ENCODE results near the gene MYO7A.

MYO7A gene

DNA sequence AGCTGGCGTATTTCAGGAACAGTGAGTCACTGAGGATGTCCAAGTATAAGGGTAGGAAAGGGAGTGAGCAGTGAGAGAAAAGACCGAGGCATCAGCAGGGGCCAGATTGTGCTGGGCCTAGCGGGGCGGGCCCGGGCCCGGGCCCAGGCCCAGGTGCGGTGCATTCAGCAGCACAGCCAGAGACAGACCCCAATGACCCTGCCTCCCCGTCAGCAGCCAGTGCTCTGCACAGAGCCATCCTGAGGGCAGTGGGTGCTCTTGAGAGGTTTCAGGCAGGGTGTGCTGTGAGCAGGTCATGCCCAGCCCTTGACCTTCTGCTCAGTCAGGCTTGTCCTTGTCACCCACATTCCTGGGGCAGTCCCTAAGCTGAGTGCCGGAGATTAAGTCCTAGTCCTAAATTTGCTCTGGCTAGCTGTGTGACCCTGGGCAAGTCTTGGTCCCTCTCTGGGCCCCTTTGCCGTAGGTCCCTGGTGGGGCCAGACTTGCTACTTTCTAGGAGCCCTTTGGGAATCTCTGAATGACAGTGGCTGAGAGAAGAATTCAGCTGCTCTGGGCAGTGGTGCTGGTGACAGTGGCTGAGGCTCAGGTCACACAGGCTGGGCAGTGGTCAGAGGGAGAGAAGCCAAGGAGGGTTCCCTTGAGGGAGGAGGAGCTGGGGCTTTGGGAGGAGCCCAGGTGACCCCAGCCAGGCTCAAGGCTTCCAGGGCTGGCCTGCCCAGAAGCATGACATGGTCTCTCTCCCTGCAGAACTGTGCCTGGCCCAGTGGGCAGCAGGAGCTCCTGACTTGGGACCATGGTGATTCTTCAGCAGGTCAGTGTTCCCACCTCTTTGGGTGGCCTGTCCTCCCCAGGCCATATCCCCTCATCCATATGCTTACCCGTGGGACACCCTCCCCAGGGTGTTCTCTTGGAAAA lies 2.1 kb downstream of the MYO7A start:
- DNase-seq: no peak

DNA sequence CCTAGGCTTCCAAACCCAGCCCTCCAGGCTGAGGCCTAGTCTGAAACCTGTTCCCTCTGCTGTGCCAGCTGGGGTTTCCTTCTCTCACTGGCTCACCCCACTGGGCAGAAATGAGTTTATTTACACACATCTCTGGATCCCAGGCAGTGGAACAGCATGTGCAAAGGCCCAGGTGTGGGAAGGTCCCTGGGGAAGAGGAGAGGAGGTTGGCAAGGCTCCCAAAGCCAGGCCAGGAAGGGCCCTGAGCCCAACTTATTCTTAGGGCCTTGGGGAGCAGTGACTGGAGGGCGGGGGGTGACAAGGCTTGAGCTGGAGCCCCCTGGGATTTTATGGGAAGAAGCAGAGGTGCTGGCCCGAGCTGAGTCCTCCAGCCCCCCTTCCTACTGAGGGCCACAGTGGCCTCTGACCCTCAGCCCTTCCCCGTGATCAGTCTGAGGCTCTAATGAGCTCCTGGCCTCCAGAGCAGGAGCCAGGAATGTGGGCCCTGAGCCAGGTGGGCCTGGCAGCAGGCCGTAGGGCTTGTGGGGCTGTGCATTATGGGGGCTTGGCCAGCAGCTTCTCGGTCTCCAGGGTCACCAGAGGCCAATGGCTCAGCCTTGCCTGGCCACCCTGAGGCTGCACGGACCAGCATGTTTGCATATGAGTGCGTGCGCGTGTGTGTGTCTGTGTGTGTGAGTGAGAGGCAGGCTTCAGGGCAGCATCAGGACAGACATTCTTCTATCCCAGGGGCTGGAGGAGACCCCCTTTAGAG lies 2.9 kb downstream of the MYO7A start:
- DNase-seq: peak; percentile 53

DNA sequence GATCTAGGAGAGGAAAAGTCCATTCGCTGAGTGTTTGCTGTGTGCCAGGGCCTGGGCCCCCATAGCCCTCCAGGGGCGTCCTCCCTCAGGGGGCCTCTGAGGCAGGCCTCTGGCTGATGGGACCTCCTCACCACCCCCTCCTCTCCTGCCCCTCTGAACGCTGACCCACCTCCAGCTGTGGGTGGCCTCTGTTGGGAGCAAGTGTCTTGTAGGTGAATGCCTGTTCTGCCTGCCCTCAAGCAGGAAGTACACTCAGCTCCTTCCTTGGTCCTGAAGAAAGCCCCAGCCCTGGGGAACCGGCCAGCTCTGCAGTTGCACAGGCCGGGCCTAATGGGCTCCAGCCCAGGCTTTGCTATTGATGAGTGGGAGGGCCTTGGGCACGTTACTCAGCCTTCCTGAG lies 3.5 kb downstream of the MYO7A start:
- no peak for DNase-seq

GRCh38 chr11:77135069-77135468 lies 7.0 kb downstream of the MYO7A start:
- DNase-seq: no peak

GRCh38 chr11:77136074-77136473 lies 8.0 kb downstream of the MYO7A start:
- DNase-seq: peak; percentile 32

DNA sequence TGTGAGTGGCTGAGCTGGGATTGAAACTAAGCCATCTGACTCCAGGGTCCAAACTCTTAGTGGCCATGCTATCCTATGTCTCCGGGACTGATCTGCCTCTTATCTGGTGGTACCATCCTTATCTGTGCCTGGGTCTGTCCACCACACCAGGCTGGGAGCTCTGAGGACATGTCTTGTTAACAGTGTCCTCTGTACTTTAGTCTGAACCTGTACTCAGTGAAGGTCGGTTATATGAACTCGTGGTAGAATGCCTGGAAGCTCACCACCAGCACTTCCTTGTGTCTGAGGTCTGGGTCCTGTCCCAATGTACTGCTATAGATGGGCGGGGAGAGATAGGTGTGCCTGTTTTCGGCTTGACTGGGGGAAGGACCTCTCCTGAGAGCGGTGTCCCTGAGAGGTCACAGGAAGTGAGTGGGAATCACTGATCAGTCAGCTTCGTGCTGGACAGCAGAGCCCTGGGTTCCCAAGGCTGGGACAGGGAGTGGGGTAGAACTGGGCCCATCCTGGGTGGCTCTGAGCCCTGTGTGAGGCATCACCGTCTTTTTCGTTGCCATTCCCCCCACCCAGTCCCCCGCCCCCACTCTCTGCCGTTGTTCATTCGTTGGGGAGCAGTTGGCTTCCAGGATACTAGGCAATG lies 8.9 kb downstream of the MYO7A start:
- no peak for DNase-seq

GRCh38 chr11:77137421-77137820 lies 9.4 kb downstream of the MYO7A start:
- no peak for DNase-seq

- DNase-seq: no peak
Observed at GRCh38 chr11:77138106-77138649, 10.1 kb downstream of the MYO7A start.

GRCh38 chr11:77139201-77139600 lies 11.2 kb downstream of the MYO7A start:
- DNase-seq: no peak

GRCh38 chr11:77140231-77140851 lies 12.3 kb downstream of the MYO7A start:
- peak; percentile 27 for DNase-seq

GRCh38 chr11:77141034-77141433 lies 13.0 kb downstream of the MYO7A start:
- DNase-seq: no peak

DNA sequence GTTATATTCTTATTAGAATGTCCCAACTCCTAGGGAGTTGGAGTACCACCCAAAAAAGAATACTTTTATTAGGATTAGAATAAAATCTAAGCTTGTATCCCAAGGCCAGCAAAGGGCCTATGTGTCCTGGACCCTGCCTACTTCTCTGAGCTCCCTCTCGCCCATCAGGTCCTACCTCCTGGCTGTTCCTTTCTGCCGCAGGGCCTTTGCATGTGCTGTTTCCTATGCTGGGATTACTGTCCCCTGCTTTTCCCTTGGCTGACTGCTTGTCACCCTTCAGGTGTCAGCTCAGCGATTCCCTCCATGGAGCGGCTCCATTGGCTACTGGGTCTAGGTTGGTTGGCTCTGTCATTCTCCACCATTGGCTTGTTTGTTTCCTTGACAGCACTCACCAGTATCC lies 13.4 kb downstream of the MYO7A start:
- DNase-seq: no peak

DNA sequence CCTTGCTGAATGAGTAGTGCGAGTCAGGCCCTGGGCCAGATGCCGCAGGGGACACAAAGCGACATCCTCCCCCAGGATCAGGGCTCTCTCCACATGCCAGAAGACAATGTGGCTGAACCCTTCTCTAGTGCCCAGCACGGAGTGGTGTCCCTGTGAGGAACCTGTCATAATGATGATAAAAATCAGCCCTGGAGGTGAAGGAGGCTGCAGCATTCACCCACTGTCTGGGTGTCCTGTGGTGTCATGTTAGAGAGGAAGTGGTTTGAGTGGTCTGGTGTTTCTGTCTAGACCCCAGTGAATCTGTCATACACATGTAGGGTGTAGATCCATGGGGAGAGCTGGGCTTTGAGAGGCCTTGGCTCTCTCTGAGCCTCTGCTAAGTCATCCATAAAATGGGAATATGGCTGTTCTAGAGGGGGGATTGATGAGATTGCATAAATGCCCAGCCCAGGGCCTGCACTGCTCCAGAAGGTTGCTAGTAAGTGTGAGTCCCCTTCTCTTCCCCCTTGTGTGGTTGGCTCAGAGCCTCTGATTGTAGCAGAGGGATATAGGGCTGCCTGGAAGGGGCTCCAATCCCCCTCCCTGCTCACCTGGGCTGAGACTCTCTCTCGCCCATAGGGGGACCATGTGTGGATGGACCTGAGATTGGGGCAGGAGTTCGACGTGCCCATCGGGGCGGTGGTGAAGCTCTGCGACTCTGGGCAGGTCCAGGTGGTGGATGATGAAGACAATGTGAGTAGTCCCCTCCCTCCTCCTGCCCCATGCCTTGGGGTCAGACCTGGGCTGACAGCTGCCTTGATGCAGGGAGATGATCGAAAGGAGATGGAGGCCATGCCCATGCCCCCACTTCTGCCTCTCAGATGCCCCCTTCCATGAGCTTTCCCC lies 14.3 kb downstream of the MYO7A start:
- DNase-seq: no peak

- DNase-seq: no peak
Observed at GRCh38 chr11:77143405-77144020, 15.5 kb downstream of the MYO7A start.

DNA sequence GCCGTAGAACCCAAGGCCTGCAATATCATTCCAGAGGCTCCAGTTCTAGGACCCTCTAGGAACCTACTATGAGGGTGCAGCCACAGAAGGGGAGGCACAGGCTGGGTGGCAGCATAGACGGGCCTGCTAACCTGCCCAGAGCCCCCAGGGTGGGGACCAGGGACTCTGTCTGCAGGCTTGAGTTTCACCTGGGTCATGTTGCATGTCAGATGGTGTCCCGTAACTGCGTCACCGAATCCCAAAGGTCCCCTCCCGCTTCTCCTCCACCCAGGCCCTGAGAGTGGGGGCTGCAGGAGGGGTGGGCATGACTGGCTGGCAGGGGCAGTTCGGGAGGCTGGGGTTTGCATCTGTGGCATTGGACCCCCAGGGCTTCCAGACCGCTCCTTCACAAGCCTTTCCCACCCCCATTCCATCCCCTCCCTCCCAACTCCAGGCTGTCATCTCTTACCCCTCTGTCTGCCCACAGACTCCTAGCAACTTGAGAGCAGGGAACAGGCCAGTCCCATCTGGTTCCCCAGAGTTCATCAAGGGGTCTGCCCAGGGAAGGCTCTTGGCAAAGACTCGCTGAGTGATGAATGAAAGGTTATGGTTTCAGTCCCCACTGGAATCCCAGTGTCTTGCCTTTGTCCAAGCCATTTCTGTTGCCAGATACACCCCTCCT lies 16.3 kb downstream of the MYO7A start:
- DNase-seq: no peak

DNA sequence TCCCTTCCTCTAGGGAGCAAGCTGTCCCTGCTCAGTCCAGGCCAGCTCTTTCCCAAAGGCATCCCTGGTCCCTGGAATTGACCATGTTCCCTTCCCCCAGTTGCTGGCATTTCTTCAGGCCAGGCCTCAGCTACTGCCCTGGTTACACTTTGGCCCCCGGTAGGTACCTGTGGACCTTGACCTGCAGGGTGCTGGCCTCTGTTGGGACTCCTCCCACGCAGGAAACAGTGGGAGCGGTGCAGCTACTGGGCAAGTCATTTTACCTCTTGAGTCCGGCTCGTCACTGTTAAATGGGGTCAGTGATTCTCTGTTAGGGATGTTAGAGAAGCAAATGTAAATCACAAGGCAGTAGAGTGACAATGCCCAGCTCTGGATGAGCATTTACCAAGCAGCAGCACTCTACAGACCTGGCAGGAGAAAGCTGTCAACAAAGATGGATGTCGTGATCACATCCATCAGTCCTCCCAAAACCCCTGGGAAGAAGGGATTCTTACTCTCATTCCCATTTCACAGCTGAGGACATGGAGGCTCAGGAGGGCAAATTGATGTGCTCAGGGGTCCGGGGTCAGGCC lies 16.9 kb downstream of the MYO7A start:
- DNase-seq: no peak

- no peak for DNase-seq
Observed at GRCh38 chr11:77146261-77147035, 18.4 kb downstream of the MYO7A start.

- no peak for DNase-seq
Observed at GRCh38 chr11:77147036-77147315, 18.9 kb downstream of the MYO7A start.

DNA sequence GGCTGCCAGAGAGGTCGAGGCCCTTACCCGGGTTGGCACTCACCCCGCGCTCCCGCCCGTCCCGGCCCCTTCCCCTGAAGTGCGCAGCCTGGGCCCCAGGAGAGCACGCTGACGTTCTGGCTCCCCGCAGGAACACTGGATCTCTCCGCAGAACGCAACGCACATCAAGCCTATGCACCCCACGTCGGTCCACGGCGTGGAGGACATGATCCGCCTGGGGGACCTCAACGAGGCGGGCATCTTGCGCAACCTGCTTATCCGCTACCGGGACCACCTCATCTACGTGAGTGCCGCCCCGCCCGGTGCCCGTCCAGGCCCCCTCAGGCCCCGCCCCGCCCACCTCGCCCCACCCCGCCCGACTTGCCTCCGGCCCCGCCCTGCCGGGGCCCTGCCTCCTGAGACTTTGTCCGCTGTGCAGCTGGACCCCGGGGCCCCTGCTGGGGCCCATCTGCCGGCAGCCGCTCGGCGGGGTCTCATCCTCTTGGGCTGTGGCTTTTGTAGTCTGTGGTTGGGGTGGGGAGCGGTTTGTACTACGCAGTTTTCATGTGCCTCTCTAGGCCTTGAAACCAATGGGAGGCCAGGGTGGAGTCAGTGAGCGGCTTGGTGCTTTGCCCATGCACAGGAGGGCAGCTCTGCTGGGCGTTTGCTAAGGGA lies 19.7 kb downstream of the MYO7A start:
- DNase-seq: no peak

Measured in fibroblast of upper back skin (primary cell).